Measurements from ENCODE around the gene EPHA2.
"Not testable (repeated sequence)": the region's sequence is repeated elsewhere in the genome, so short reads cannot be mapped to it uniquely, and the experiment has no call there.

EPHA2 gene

GRCh38 chr1:16167331-16168143 is 11.7 kb upstream of the EPHA2 start:
- DNase-seq (ENCODE audit: low read depth) = no peak

GRCh38 chr1:16166117-16166516 is 10.2 kb upstream of the EPHA2 start:
- no peak for DNase-seq (ENCODE audit: low read depth)

- DNase-seq (ENCODE audit: low read depth) = no peak
Observed at GRCh38 chr1:16165548-16165947, 9.7 kb upstream of the EPHA2 start.

GRCh38 chr1:16165073-16165364 is 9.2 kb upstream of the EPHA2 start:
- DNase-seq (ENCODE audit: low read depth) = no peak

GRCh38 chr1:16164213-16165072 is 8.6 kb upstream of the EPHA2 start:
- DNase-seq (ENCODE audit: low read depth) = peak; percentile 92

- not testable (repeated sequence) for DNase-seq (ENCODE audit: low read depth)
Observed at GRCh38 chr1:16163608-16164212, 7.8 kb upstream of the EPHA2 start.

- no peak for DNase-seq (ENCODE audit: low read depth)
Observed at GRCh38 chr1:16162163-16162822, 6.4 kb upstream of the EPHA2 start.

GRCh38 chr1:16161717-16162116 is 5.8 kb upstream of the EPHA2 start:
- DNase-seq (ENCODE audit: low read depth) = no peak

GRCh38 chr1:16158993-16159831 is 3.3 kb upstream of the EPHA2 start:
- no peak for DNase-seq (ENCODE audit: low read depth)

- no peak for DNase-seq (ENCODE audit: low read depth)
Observed at GRCh38 chr1:16158025-16158424, 2.2 kb upstream of the EPHA2 start.

GRCh38 chr1:16156848-16157495 is 1.1 kb upstream of the EPHA2 start:
- peak; percentile 17 for DNase-seq (ENCODE audit: low read depth)

GRCh38 chr1:16153999-16154673 is 1.7 kb downstream of the EPHA2 start:
- DNase-seq (ENCODE audit: low read depth) = no peak

GRCh38 chr1:16153096-16153998 is 2.5 kb downstream of the EPHA2 start:
- DNase-seq (ENCODE audit: low read depth) = no peak

- no peak for DNase-seq (ENCODE audit: low read depth)
Observed at GRCh38 chr1:16152481-16153087, 3.3 kb downstream of the EPHA2 start.

GRCh38 chr1:16151995-16152384 is 3.9 kb downstream of the EPHA2 start:
- DNase-seq (ENCODE audit: low read depth) = no peak

- peak; percentile 70 for DNase-seq (ENCODE audit: low read depth)
Observed at GRCh38 chr1:16151196-16151994, 4.5 kb downstream of the EPHA2 start.

- DNase-seq (ENCODE audit: low read depth) = no peak
Observed at GRCh38 chr1:16150508-16150907, 5.4 kb downstream of the EPHA2 start.
